SU-DHL-6 (cell line): ENCODE data around the gene IQCH.

Experiments
- CTCF ChIP-seq: fragments of 200-600 bp; sonication (generic); IDR thresholded peaks from one replicate; pipeline ENCODE4 v1.5.1; 2017; ENCODE audit warnings: antibody characterized with exemption, mild to moderate bottlenecking, low read length, moderate library complexity; ENCODE audit not compliant: insufficient read depth, poor library complexity, severe bottlenecking
- EZH2phosphoT487 ChIP-seq: fragments of 200-600 bp; sonication (generic), shearing (Covaris generic); conservative IDR thresholded peaks from 2 replicates; pipeline ENCODE4 v1.6.1; 2018; ENCODE audit warnings: mild to moderate bottlenecking, antibody characterized with exemption, low read length, moderate library complexity, mixed read lengths

GRCh38 chr15:67508407-67508806 lies 253.8 kb downstream of the IQCH start:
- TF ChIP-seq CTCF: no peak
- no peak for TF ChIP-seq EZH2phosphoT487
